ACC112 (cell line): ENCODE measurements around the gene BTBD6.

Experiments
- H2AFZ ChIP-seq: fragments of 200-600 bp; sonication (generic); one replicate; pipeline ENCODE4 v1.6.0; 2017; ENCODE audit warnings: antibody characterized with exemption, low read length; ENCODE audit not compliant: unreplicated experiment
- H3K27ac ChIP-seq: fragments of 200-600 bp; sonication (generic); 2 replicates; pipeline ENCODE4 v1.5.1; 2014; ENCODE audit warnings: low read depth, mild to moderate bottlenecking, antibody characterized with exemption, low read length, moderate library complexity
- H3K27me3 ChIP-seq: fragments of 200-600 bp; sonication (generic); 2 replicates; pipeline ENCODE4 v1.6.1; 2014; ENCODE audit warnings: mild to moderate bottlenecking, antibody characterized with exemption, low read length, moderate library complexity, mixed read lengths; ENCODE audit not compliant: insufficient read depth
- H3K36me3 ChIP-seq: fragments of 200-600 bp; sonication (generic); 2 replicates; pipeline ENCODE4 v1.6.1; 2016; ENCODE audit warnings: mild to moderate bottlenecking, antibody characterized with exemption, low read length, moderate library complexity, mixed read lengths; ENCODE audit not compliant: insufficient read depth
- H3K4me1 ChIP-seq: fragments of 200-600 bp; sonication (generic); one replicate; pipeline ENCODE4 v1.6.1; 2016; ENCODE audit warnings: low read length, mixed read lengths; ENCODE audit not compliant: insufficient read depth, unreplicated experiment, control insufficient read depth
- H3K4me3 ChIP-seq: fragments of 200-600 bp; sonication (generic); 2 replicates; pipeline ENCODE4 v1.5.1; 2014; ENCODE audit warnings: mild to moderate bottlenecking, low read depth, low read length
- H3K79me2 ChIP-seq: fragments of 200-600 bp; sonication (generic); one replicate; pipeline ENCODE4 v1.6.0; 2016; ENCODE audit warnings: low read length; ENCODE audit not compliant: control insufficient read depth, unreplicated experiment, insufficient read depth

Gene BTBD6

GRCh38 chr14:105211758-105212089 is 36.6 kb upstream of the BTBD6 start:
- H2AFZ ChIP-seq = no peak overlapping the region
- no peaks in the 10 kb centered on the region for H3K79me2 ChIP-seq
- no peak overlapping the region for H3K27ac ChIP-seq
- no peak overlapping the region for H3K4me3 ChIP-seq
- H3K27me3 ChIP-seq = no peaks in the 10 kb centered on the region
- H3K36me3 ChIP-seq = no peaks in the 10 kb centered on the region
- no peaks in the 10 kb centered on the region for H3K4me1 ChIP-seq

GRCh38 chr14:105212541-105213300 is 35.6 kb upstream of the BTBD6 start:
- Histone ChIP-seq H3K27ac (no peak overlapping the region), H3K4me3 (no peak overlapping the region), H3K36me3 (no peaks in the 10 kb centered on the region), H3K79me2 (no peaks in the 10 kb centered on the region), H2AFZ (no peak overlapping the region), H3K4me1 (no peaks in the 10 kb centered on the region), H3K27me3 (no peaks in the 10 kb centered on the region)

- H3K79me2 ChIP-seq = no peaks in the 10 kb centered on the region
- no peaks in the 10 kb centered on the region for H3K4me1 ChIP-seq
- H3K27ac ChIP-seq = no peak overlapping the region
- no peaks in the 10 kb centered on the region for H3K27me3 ChIP-seq
- H3K4me3 ChIP-seq = no peak overlapping the region
- H2AFZ ChIP-seq = no peak overlapping the region
- no peaks in the 10 kb centered on the region for H3K36me3 ChIP-seq
Observed at GRCh38 chr14:105213361-105213760, 35.0 kb upstream of the BTBD6 start.

- Histone ChIP-seq H3K27me3 (no peaks in the 10 kb centered on the region), H3K4me3 (no peak overlapping the region), H2AFZ (no peak overlapping the region), H3K27ac (no peak overlapping the region), H3K4me1 (no peaks in the 10 kb centered on the region), H3K79me2 (no peaks in the 10 kb centered on the region), H3K36me3 (no peaks in the 10 kb centered on the region)
Observed at GRCh38 chr14:105214324-105214915, 33.9 kb upstream of the BTBD6 start.

- Histone ChIP-seq H3K27me3 (no peaks in the 10 kb centered on the region), H3K4me1 (no peaks in the 10 kb centered on the region), H3K36me3 (no peaks in the 10 kb centered on the region), H3K4me3 (no peak overlapping the region), H3K79me2 (no peaks in the 10 kb centered on the region), H3K27ac (no peak overlapping the region), H2AFZ (no peak overlapping the region)
Observed at GRCh38 chr14:105215602-105216001, 32.7 kb upstream of the BTBD6 start.

GRCh38 chr14:105216490-105217247 is 31.7 kb upstream of the BTBD6 start:
- H3K27ac ChIP-seq = no peak overlapping the region
- no peak overlapping the region for H2AFZ ChIP-seq
- no peaks in the 10 kb centered on the region for H3K79me2 ChIP-seq
- no peaks in the 10 kb centered on the region for H3K36me3 ChIP-seq
- no peaks in the 10 kb centered on the region for H3K4me1 ChIP-seq
- no peak overlapping the region for H3K4me3 ChIP-seq
- H3K27me3 ChIP-seq = no peaks in the 10 kb centered on the region

- H3K36me3 ChIP-seq = no peaks in the 10 kb centered on the region
- H2AFZ ChIP-seq = no peak overlapping the region
- no peak overlapping the region for H3K4me3 ChIP-seq
- no peak overlapping the region for H3K27ac ChIP-seq
- H3K4me1 ChIP-seq = no peaks in the 10 kb centered on the region
- H3K79me2 ChIP-seq = no peaks in the 10 kb centered on the region
- H3K27me3 ChIP-seq = no peaks in the 10 kb centered on the region
Observed at GRCh38 chr14:105217774-105218173, 30.6 kb upstream of the BTBD6 start.

GRCh38 chr14:105218611-105219010 is 29.7 kb upstream of the BTBD6 start:
- H3K27ac ChIP-seq = no peak overlapping the region
- H3K4me1 ChIP-seq = no peaks in the 10 kb centered on the region
- no peaks in the 10 kb centered on the region; the same call in 1 of the 2 replicates for H3K36me3 ChIP-seq
- no peaks in the 10 kb centered on the region for H3K79me2 ChIP-seq
- H2AFZ ChIP-seq = no peak overlapping the region
- H3K27me3 ChIP-seq = no peaks in the 10 kb centered on the region
- H3K4me3 ChIP-seq = no peak overlapping the region

GRCh38 chr14:105219043-105219612 is 29.2 kb upstream of the BTBD6 start:
- Histone ChIP-seq H3K4me1 (no peaks in the 10 kb centered on the region), H3K27me3 (no peaks in the 10 kb centered on the region), H3K4me3 (no peak overlapping the region), H2AFZ (no peak overlapping the region), H3K27ac (no peak overlapping the region), H3K36me3 (peaks cover 3% of the 10 kb centered on the region; the same call in 1 of the 2 replicates), H3K79me2 (no peaks in the 10 kb centered on the region)

- Histone ChIP-seq H3K27me3 (no peaks in the 10 kb centered on the region), H3K36me3 (peaks cover 3% of the 10 kb centered on the region; the same call in 1 of the 2 replicates), H2AFZ (no peak overlapping the region), H3K27ac (no peak overlapping the region), H3K79me2 (no peaks in the 10 kb centered on the region), H3K4me1 (no peaks in the 10 kb centered on the region), H3K4me3 (no peak overlapping the region)
Observed at GRCh38 chr14:105219753-105220152, 28.6 kb upstream of the BTBD6 start.
